ENCODE measurements around the gene LMBRD1.

GRCh38 chr6:69817358-69817757, 20.5 kb upstream of the LMBRD1 start:
- TF ChIP-seq, protein P1, sequence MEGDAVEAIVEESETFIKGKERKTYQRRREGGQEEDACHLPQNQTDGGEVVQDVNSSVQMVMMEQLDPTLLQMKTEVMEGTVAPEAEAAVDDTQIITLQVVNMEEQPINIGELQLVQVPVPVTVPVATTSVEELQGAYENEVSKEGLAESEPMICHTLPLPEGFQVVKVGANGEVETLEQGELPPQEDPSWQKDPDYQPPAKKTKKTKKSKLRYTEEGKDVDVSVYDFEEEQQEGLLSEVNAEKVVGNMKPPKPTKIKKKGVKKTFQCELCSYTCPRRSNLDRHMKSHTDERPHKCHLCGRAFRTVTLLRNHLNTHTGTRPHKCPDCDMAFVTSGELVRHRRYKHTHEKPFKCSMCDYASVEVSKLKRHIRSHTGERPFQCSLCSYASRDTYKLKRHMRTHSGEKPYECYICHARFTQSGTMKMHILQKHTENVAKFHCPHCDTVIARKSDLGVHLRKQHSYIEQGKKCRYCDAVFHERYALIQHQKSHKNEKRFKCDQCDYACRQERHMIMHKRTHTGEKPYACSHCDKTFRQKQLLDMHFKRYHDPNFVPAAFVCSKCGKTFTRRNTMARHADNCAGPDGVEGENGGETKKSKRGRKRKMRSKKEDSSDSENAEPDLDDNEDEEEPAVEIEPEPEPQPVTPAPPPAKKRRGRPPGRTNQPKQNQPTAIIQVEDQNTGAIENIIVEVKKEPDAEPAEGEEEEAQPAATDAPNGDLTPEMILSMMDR (conservative IDR thresholded peaks at IDR 0.05; ENCODE audit: low read depth, low read length): no peak
- TF ChIP-seq POLR2A (IDR thresholded peaks at IDR 0.05; ENCODE audit: low read depth, low read length) (no peak), SMC3 (IDR thresholded peaks at IDR 0.05; ENCODE audit: low read depth, low read length) (no peak), RAD21 (IDR thresholded peaks at IDR 0.05; ENCODE audit: low read length) (no peak), NFE2L2 (IDR thresholded peaks at IDR 0.05; ENCODE audit: low read depth, low read length) (no peak), CHD1 (IDR thresholded peaks at IDR 0.05; ENCODE audit: low read depth, low read length) (no peak), MAZ (IDR thresholded peaks at IDR 0.05; ENCODE audit: borderline replicate concordance, low read depth, low read length) (no peak), MAFK (IDR thresholded peaks at IDR 0.05; ENCODE audit: low read depth, low read length) (no peak), RCOR1 (IDR thresholded peaks at IDR 0.05; ENCODE audit: insufficient replicate concordance, low read length) (no peak), CEBPB (IDR thresholded peaks at IDR 0.05; ENCODE audit: low read depth, low read length) (no peak), BHLHE40 (IDR thresholded peaks at IDR 0.05; ENCODE audit: low read depth, low read length) (no peak), FOS (IDR thresholded peaks at IDR 0.05; ENCODE audit: low read depth, low read length) (no peak)
- TF ChIP-seq, protein P2, sequence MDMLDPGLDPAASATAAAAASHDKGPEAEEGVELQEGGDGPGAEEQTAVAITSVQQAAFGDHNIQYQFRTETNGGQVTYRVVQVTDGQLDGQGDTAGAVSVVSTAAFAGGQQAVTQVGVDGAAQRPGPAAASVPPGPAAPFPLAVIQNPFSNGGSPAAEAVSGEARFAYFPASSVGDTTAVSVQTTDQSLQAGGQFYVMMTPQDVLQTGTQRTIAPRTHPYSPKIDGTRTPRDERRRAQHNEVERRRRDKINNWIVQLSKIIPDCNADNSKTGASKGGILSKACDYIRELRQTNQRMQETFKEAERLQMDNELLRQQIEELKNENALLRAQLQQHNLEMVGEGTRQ (IDR thresholded peaks at IDR 0.05; ENCODE audit: low read depth, low read length): no peak
